ENCODE results near the gene BCL2L11. TPM values are rescaled to one million over a fixed set of nuclear protein-coding genes. Genes with fewer than 3 reads are reported as not detected.

The BCL2L11 gene
- total and polyA plus RNA-seq, 2 donors (not counting 3 experiments of a cell fraction or from before 2014, with no cell fraction given): 12.9 to 26.6 TPM

GRCh38 chr2:111121828-111122630 is 1.3 kb downstream of the BCL2L11 start:
- BruUV-seq (replicated peaks): TSS peak; percentile 80
- Histone ChIP-seq H3K79me2 (ENCODE audit: control insufficient read depth, insufficient read depth, low read length) (no peaks in the 10 kb centered on the region), H3K27me3 (ENCODE audit: control insufficient read depth in 2 of 2, insufficient read depth in 2 of 2, low read length in 2 of 2) (peaks cover 10 to 33% of the 10 kb centered on the region in 2 experiments), H3K9me3 (replicated peaks; ENCODE audit: control insufficient read depth, insufficient read depth, low read length) (no peaks in the 10 kb centered on the region), H3K4me1 (ENCODE audit: control insufficient read depth, extremely low read depth, insufficient read depth, low read length) (peaks cover 37% of the 10 kb centered on the region), H3K36me3 (ENCODE audit: control insufficient read depth in 2 of 2, extremely low read depth in 1 of 2, insufficient read depth in 2 of 2, low read length in 2 of 2) (peaks cover 0 to 9% of the 10 kb centered on the region in 2 experiments), H3K9me1 (replicated peaks; ENCODE audit: control insufficient read depth, extremely low read depth, insufficient read depth, low read length) (no peaks in the 10 kb centered on the region), H3K27ac (ENCODE audit: insufficient read depth, low read depth, low read length) (peak overlapping the region; percentile 62), H3K4me3 (replicated peaks in 1 of 3; ENCODE audit: insufficient read depth in 1 of 3, low read depth in 1 of 3, low read length in 3 of 3) (peak overlapping the region in 2 of 3 experiments; percentile 39 to 93), H2AFZ (ENCODE audit: low read depth, low read length) (peak overlapping the region; percentile 87), H4K20me1 (replicated peaks; ENCODE audit: control insufficient read depth, extremely low read depth, insufficient read depth, low read length) (no peaks in the 10 kb centered on the region), H3K9ac (replicated peaks; ENCODE audit: extremely low read depth, insufficient read depth, low read length) (peak overlapping the region; percentile 84), H3K4me2 (ENCODE audit: insufficient read depth, low read length) (peak overlapping the region; percentile 64)
- CTCF ChIA-PET: interaction anchor here (1.2 to 1.7 kb wide), 2 partner anchors 41 to 546 kb away, joined by 3 to 10 read pairs; no protein-coding TSS in a partner anchor
- DNase-seq (ENCODE audit: low read depth, low spot score) (peak; percentile 90), FAIRE-seq (peak; percentile 90)
- TF ChIP-seq MYC (IDR thresholded peaks at IDR 0.05; ENCODE audit: low read depth, low read length) (no peak), EZH2 (IDR thresholded peaks at IDR 0.05; ENCODE audit: borderline replicate concordance, low read depth, low read length, severe bottlenecking) (no peak), GATA2 (IDR thresholded peaks at IDR 0.05; ENCODE audit: insufficient read depth, insufficient read length, low read depth, low read length) (no peak), MAX (IDR thresholded peaks at IDR 0.05; ENCODE audit: insufficient read depth, insufficient read length) (peak; percentile 48), FOS (IDR thresholded peaks at IDR 0.05; ENCODE audit: borderline replicate concordance, insufficient read depth, low read length) (no peak), POLR2AphosphoS5 (IDR thresholded peaks at IDR 0.05; ENCODE audit: insufficient read depth, low read depth, low read length) (peak; percentile 33), JUN (IDR thresholded peaks at IDR 0.05; ENCODE audit: borderline replicate concordance, insufficient read depth, insufficient read length, low read depth) (no peak), POLR2A (IDR thresholded peaks at IDR 0.05; ENCODE audit: low read depth, low read length) (no peak), CTCF (IDR thresholded peaks at IDR 0.05; ENCODE audit: extremely low read depth in 1 of 2, insufficient read depth in 1 of 2, low read depth in 1 of 2, low read length in 2 of 2) (no peak)
- POLR2A ChIA-PET: interaction anchor here (0.6 to 1.6 kb wide), 4 partner anchors 46 to 576 kb away, joined by 3 to 8 read pairs (median 4); no protein-coding TSS in a partner anchor
- dilution Hi-C loops (cut with MboI; ENCODE audit: extremely low pct_ligation_motif_present, low sequenced_read_pairs) (no loop called here), intact Hi-C loops (cut with micrococcal nuclease) (loop anchor here (1.0 to 5.0 kb wide), 3 partner anchors 27 to 370 kb away; no protein-coding TSS in a partner anchor)
